Activated CD4-positive, alpha-beta T cell treated with anti-CD3 and anti-CD28 coated beads, Interleukin-2, Interleukin-4, amounts not matched to agents 100 ng/mL and 50 ng/mL, durations not matched to agents 16 hours and 8 hours (primary cell): Measurements from ENCODE around the gene MS4A7.

Experiments
- DNase-seq: peaks from one replicate; pipeline ENCODE4 v3.0.0-alpha.2; 2020; ENCODE audit warnings: low spot score

Gene MS4A7

GRCh38 chr11:60371386-60371785, 6.9 kb upstream of the MS4A7 start:
- DNase-seq = no peak

GRCh38 chr11:60371854-60372253, 6.5 kb upstream of the MS4A7 start:
- no peak for DNase-seq

- DNase-seq = no peak
Measured at GRCh38 chr11:60372767-60373166, 5.6 kb upstream of the MS4A7 start.

- DNase-seq = no peak
Measured at GRCh38 chr11:60375316-60375715, 3.0 kb upstream of the MS4A7 start.

GRCh38 chr11:60376601-60377000, 1.7 kb upstream of the MS4A7 start:
- DNase-seq = no peak

- DNase-seq = no peak
Measured at GRCh38 chr11:60377401-60378136, 763 bp upstream of the MS4A7 start.

- no peak for DNase-seq
Measured at GRCh38 chr11:60389279-60389910, 11.1 kb downstream of the MS4A7 start.

- no peak for DNase-seq
Measured at GRCh38 chr11:60390419-60390818, 12.1 kb downstream of the MS4A7 start.

GRCh38 chr11:60392361-60392760, 14.0 kb downstream of the MS4A7 start:
- DNase-seq = no peak

- DNase-seq = no peak
Measured at GRCh38 chr11:60393016-60393415, 14.7 kb downstream of the MS4A7 start.

GRCh38 chr11:60394666-60395380, 16.5 kb downstream of the MS4A7 start:
- DNase-seq = no peak

- DNase-seq = no peak
Measured at GRCh38 chr11:60396382-60396781, 18.1 kb downstream of the MS4A7 start, which contains the start of gene MS4A14. Gene MS4A14 (plus strand): TSS chr11:60396459. CDS start chr11:60396579, 120 bp downstream.

GRCh38 chr11:60396799-60397198, 18.5 kb downstream of the MS4A7 start:
- DNase-seq = no peak

GRCh38 chr11:60420015-60420414, 41.7 kb downstream of the MS4A7 start:
- DNase-seq = no peak

GRCh38 chr11:60422609-60423008, 44.3 kb downstream of the MS4A7 start:
- DNase-seq = no peak

GRCh38 chr11:60428517-60428916, 50.2 kb downstream of the MS4A7 start:
- DNase-seq = peak; percentile 1

- no peak for DNase-seq
Measured at GRCh38 chr11:60429272-60429671, 50.9 kb downstream of the MS4A7 start, which contains the start of gene MS4A5. Gene MS4A5 (plus strand): TSS chr11:60429572. CDS start chr11:60429675, 103 bp downstream.

GRCh38 chr11:60431251-60431650, 52.9 kb downstream of the MS4A7 start:
- no peak for DNase-seq

- DNase-seq = no peak
Measured at GRCh38 chr11:60433401-60433800, 55.1 kb downstream of the MS4A7 start.
